ENCODE data around the gene EGR1. TPM values are rescaled to one million over a fixed set of nuclear protein-coding genes. Genes with fewer than 3 reads are reported as not detected.
A peak's percentile ranks its signal among the peaks of the same experiment; 100 is the strongest.

Gene EGR1
- total RNA-seq, 2 experiments from 2014 or later, result 0.97 to 1.1 TPM

GRCh38 chr5:138489683-138490061 lies 24.4 kb downstream of the EGR1 start:
- H3K27ac Mint-ChIP-seq, result no peak overlapping the region
- H3K27me3 Mint-ChIP-seq, result peaks cover 37% of the 10 kb centered on the region
- ChIA-PET POLR2A (no interaction called here), CTCF (interaction anchor here (0.8 to 2.5 kb wide), 4 partner anchors 9 to 137 kb away, joined by 4 to 7 read pairs (median 4); partner anchors contain the start of genes EGR1 and KDM3B)
- peaks cover 12% of the 10 kb centered on the region for H3K4me1 Mint-ChIP-seq
- DNase-seq, result no peak
- H3K4me3 Mint-ChIP-seq, result no peak overlapping the region
- H3K36me3 Mint-ChIP-seq (ENCODE audit: low read depth), result no peaks in the 10 kb centered on the region
- no peaks in the 10 kb centered on the region for H3K9me3 Mint-ChIP-seq

GRCh38 chr5:138490648-138491283 lies 25.5 kb downstream of the EGR1 start:
- Mint-ChIP-seq H3K27ac (no peak overlapping the region), H3K36me3 (ENCODE audit: low read depth) (no peaks in the 10 kb centered on the region), H3K27me3 (peaks cover 34% of the 10 kb centered on the region), H3K9me3 (no peaks in the 10 kb centered on the region), H3K4me1 (peaks cover 12% of the 10 kb centered on the region), H3K4me3 (no peak overlapping the region)
- CTCF ChIA-PET, result interaction anchor here (0.6 to 2.5 kb wide), 4 partner anchors 8 to 139 kb away, joined by 4 to 7 read pairs (median 5); partner anchors contain the start of gene KDM3B
- POLR2A ChIA-PET, result no interaction called here
- no peak for DNase-seq

- no peak overlapping the region for H3K27ac Mint-ChIP-seq
- DNase-seq, result no peak
- H3K36me3 Mint-ChIP-seq (ENCODE audit: low read depth), result no peaks in the 10 kb centered on the region
- H3K9me3 Mint-ChIP-seq, result no peaks in the 10 kb centered on the region
- peak overlapping the region; percentile 41 for H3K4me3 Mint-ChIP-seq
- peaks cover 34% of the 10 kb centered on the region for H3K27me3 Mint-ChIP-seq
- H3K4me1 Mint-ChIP-seq, result peaks cover 12% of the 10 kb centered on the region
- POLR2A ChIA-PET, result no interaction called here
- CTCF ChIA-PET, result interaction anchor here (2.1 kb wide), 1 partner anchor 8 kb away, joined by 5 read pairs; no protein-coding TSS in a partner anchor
Measured at GRCh38 chr5:138491284-138491648, 26.0 kb downstream of the EGR1 start.

GRCh38 chr5:138491669-138492559 lies 26.6 kb downstream of the EGR1 start:
- DNase-seq, result peak; percentile 89
- Mint-ChIP-seq H3K27ac (peak overlapping the region; percentile 46), H3K4me3 (peak overlapping the region; percentile 84), H3K9me3 (no peaks in the 10 kb centered on the region), H3K36me3 (ENCODE audit: low read depth) (no peaks in the 10 kb centered on the region), H3K4me1 (peaks cover 12% of the 10 kb centered on the region), H3K27me3 (peaks cover 34% of the 10 kb centered on the region)
- ChIA-PET CTCF (interaction anchor here (0.8 to 2.1 kb wide), 6 partner anchors 11 to 192 kb away, joined by 3 to 12 read pairs (median 3); partner anchors contain the start of genes EGR1 and KDM3B), POLR2A (no interaction called here)

GRCh38 chr5:138492560-138493045 lies 27.3 kb downstream of the EGR1 start:
- peak overlapping the region; percentile 84 for H3K4me3 Mint-ChIP-seq
- no peaks in the 10 kb centered on the region for H3K9me3 Mint-ChIP-seq
- DNase-seq, result no peak
- peak overlapping the region; percentile 46 for H3K27ac Mint-ChIP-seq
- peaks cover 34% of the 10 kb centered on the region for H3K27me3 Mint-ChIP-seq
- CTCF ChIA-PET, result interaction anchor here (0.5 to 2.3 kb wide), 10 partner anchors 11 to 192 kb away, joined by 3 to 12 read pairs (median 3); partner anchors contain the start of genes EGR1 and KDM3B
- POLR2A ChIA-PET, result interaction anchor here (0.6 kb wide), 1 partner anchor 56 kb away, joined by 3 read pairs; no protein-coding TSS in a partner anchor
- peaks cover 12% of the 10 kb centered on the region for H3K4me1 Mint-ChIP-seq
- H3K36me3 Mint-ChIP-seq (ENCODE audit: low read depth), result no peaks in the 10 kb centered on the region

GRCh38 chr5:138495351-138495750 lies 30.1 kb downstream of the EGR1 start:
- H3K4me3 Mint-ChIP-seq, result no peak overlapping the region
- POLR2A ChIA-PET, result no interaction called here

GRCh38 chr5:138498376-138498775 lies 33.1 kb downstream of the EGR1 start:
- ChIA-PET POLR2A (no interaction called here), CTCF (interaction anchor here (0.9 to 3.1 kb wide), 4 partner anchors 8 to 468 kb away, joined by 3 to 21 read pairs (median 4); partner anchors contain the start of gene EGR1)
- Mint-ChIP-seq H3K27ac (no peak overlapping the region), H3K27me3 (no peaks in the 10 kb centered on the region), H3K4me1 (no peaks in the 10 kb centered on the region), H3K36me3 (ENCODE audit: low read depth) (no peaks in the 10 kb centered on the region), H3K9me3 (no peaks in the 10 kb centered on the region), H3K4me3 (no peak overlapping the region)
- no peak for DNase-seq

More at GRCh38 chr5:138495351-138495750, 30.1 kb downstream of the EGR1 start:
- no peak overlapping the region for H3K27ac Mint-ChIP-seq
- CTCF ChIA-PET, result interaction anchor here (0.8 to 1.9 kb wide), 2 partner anchors 9 to 38 kb away, joined by 3 to 7 read pairs; no protein-coding TSS in a partner anchor
- peaks cover 14% of the 10 kb centered on the region for H3K27me3 Mint-ChIP-seq
- H3K4me1 Mint-ChIP-seq, result peaks cover 12% of the 10 kb centered on the region
- no peaks in the 10 kb centered on the region for H3K9me3 Mint-ChIP-seq
- H3K36me3 Mint-ChIP-seq (ENCODE audit: low read depth), result no peaks in the 10 kb centered on the region
- no peak for DNase-seq

GRCh38 chr5:138502121-138502520 lies 36.8 kb downstream of the EGR1 start:
- no peaks in the 10 kb centered on the region for H3K27me3 Mint-ChIP-seq
- DNase-seq, result no peak
- no peaks in the 10 kb centered on the region for H3K9me3 Mint-ChIP-seq
- no peak overlapping the region for H3K4me3 Mint-ChIP-seq
- POLR2A ChIA-PET, result interaction anchor here (0.6 kb wide), 1 partner anchor 317 kb away, joined by 3 read pairs; no protein-coding TSS in a partner anchor
- H3K36me3 Mint-ChIP-seq (ENCODE audit: low read depth), result peaks cover under 1% of the 10 kb centered on the region
- H3K27ac Mint-ChIP-seq, result no peak overlapping the region
- CTCF ChIA-PET, result interaction anchor here (1.0 to 3.8 kb wide), 5 partner anchors 28 to 148 kb away, joined by 3 to 13 read pairs (median 3); no protein-coding TSS in a partner anchor
- no peaks in the 10 kb centered on the region for H3K4me1 Mint-ChIP-seq

GRCh38 chr5:138502521-138502920 lies 37.2 kb downstream of the EGR1 start:
- H3K36me3 Mint-ChIP-seq (ENCODE audit: low read depth), result peaks cover 5% of the 10 kb centered on the region
- CTCF ChIA-PET, result interaction anchor here (1.0 to 3.8 kb wide), 9 partner anchors 9 to 150 kb away, joined by 3 to 13 read pairs (median 4); partner anchors contain the start of gene KDM3B
- DNase-seq, result no peak
- no peak overlapping the region for H3K4me3 Mint-ChIP-seq
- H3K4me1 Mint-ChIP-seq, result no peaks in the 10 kb centered on the region
- H3K27me3 Mint-ChIP-seq, result no peaks in the 10 kb centered on the region
- H3K9me3 Mint-ChIP-seq, result no peaks in the 10 kb centered on the region
- POLR2A ChIA-PET, result no interaction called here
- H3K27ac Mint-ChIP-seq, result no peak overlapping the region

GRCh38 chr5:138503487-138504270 lies 38.4 kb downstream of the EGR1 start:
- peak; percentile 38 for DNase-seq
- Mint-ChIP-seq H3K27ac (no peak overlapping the region), H3K27me3 (no peaks in the 10 kb centered on the region), H3K36me3 (ENCODE audit: low read depth) (peaks cover 13% of the 10 kb centered on the region), H3K4me3 (no peak overlapping the region), H3K9me3 (no peaks in the 10 kb centered on the region), H3K4me1 (no peaks in the 10 kb centered on the region)
- ChIA-PET POLR2A (no interaction called here), CTCF (interaction anchor here (0.5 to 3.8 kb wide), 21 partner anchors 9 to 566 kb away, joined by 3 to 13 read pairs (median 4); partner anchors contain the start of genes EGR1 and KDM3B)

GRCh38 chr5:138504799-138505198 lies 39.5 kb downstream of the EGR1 start:
- CTCF ChIA-PET, result interaction anchor here (0.6 to 3.8 kb wide), 8 partner anchors 8 to 190 kb away, joined by 3 to 13 read pairs (median 4); partner anchors contain the start of gene KDM3B
- H3K27ac Mint-ChIP-seq, result no peak overlapping the region
- peaks cover 19% of the 10 kb centered on the region for H3K36me3 Mint-ChIP-seq (ENCODE audit: low read depth)
- no peaks in the 10 kb centered on the region for H3K27me3 Mint-ChIP-seq
- H3K4me3 Mint-ChIP-seq, result no peak overlapping the region
- H3K4me1 Mint-ChIP-seq, result no peaks in the 10 kb centered on the region
- H3K9me3 Mint-ChIP-seq, result no peaks in the 10 kb centered on the region
- DNase-seq, result no peak
- POLR2A ChIA-PET, result no interaction called here
